NCI-H2196 treated with DMSO at 0.1 percent for 48 hours (cell line): ENCODE data around the gene IQCE.
"Not testable (repeated sequence)": the region's sequence is repeated elsewhere in the genome, so short reads cannot be mapped to it uniquely, and the experiment has no call there.

Experiments
- DNase-seq: peaks from one replicate; lab custom pipeline; 2025; ENCODE audit not compliant: unreplicated experiment; lab: John Stamatoyannopoulos, UW

IQCE gene

GRCh38 chr7:2575733-2576340 lies 17.1 kb downstream of the IQCE start:
- no peak for DNase-seq

DNA sequence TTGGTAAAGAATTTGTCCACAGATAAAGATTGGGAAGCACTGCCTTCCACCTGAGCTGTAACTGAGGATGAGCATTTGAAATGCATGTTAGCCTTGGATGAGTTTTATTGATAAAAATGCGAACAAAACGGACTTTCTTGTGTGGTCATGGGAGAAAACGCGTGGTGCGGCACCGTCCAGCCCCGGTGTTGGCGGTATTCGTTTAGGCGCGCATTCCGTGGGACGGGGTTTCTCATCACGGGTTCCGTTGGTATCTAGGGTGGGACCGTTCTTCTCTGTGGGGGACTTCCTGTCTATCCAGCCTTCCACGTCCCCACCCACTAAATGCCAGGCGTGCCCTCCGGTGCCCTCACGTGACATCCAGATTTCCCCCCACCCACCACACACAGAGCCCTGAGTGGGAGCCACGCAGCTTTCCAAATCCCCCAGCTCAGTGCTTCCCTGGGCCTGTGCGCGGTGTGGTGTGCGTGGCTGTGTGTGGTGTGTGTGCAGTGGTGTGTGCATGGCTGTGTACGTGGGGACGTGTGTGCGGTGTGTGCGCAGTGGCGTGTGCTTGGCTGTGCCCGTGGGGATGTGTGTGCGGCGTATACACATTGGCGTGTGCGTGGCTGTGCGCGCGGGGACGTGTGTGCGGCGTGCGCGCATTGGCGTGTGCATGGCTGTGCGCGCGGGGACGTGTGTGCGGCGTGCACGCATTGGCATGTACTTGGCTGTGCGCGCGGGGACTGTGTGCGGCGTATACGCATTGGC lies 18.1 kb downstream of the IQCE start:
- no peak for DNase-seq

DNA sequence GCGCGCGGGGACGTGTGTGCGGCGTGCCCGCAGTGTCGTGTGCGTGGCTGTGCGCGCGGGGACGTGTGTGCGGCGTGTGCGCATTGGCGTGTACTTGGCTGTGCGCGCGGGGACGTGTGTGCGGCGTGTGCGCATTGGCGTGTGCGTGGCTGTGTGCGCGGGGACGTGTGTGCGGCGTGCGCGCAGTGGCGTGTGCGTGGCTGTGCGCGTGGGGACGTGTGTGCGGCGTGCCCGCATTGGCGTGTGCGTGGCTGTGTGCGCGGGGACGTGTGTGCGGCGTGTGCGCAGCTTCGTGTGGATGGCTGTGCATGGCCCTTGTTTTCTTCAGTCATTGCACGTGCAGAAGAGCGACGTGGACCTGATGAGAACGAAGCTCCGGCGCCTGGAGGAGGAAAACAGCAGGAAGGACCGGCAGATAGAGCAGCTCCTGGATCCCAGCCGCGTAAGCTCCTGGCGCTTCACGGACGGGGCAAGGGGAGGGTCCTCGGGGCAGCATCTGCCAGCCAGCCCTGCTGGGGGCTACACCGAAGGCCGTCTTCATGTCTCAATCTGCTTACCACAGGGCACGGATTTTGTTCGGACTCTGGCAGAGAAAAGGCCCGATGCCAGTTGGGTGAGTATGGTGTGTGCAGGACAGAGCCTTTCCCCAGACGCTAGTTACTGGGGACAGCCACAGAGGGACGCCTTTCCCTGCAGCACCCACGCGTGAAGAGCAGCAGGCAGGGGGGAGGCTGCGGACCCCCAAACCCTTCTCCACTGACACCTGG lies 19.3 kb downstream of the IQCE start:
- no peak for DNase-seq

DNA sequence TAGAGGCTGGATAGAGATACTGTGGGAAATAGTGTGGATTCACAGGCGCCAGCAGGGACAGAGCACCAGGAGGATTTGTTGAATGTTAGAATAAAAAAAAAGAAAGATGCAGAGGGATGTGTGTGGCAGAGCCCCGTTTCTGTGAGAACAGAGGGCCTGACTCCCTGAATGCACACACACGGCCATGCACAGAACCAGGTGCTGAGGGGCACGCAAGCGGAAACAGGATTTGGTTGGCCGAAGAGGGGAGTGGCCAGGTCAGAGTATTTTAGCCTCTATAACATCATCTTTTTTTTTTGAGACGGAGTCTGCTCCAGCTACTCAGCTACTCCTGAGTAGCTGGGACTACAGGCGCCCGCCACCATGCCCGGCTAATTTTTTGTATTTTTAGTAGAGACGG lies 21.9 kb downstream of the IQCE start:
- no peak for DNase-seq

DNA sequence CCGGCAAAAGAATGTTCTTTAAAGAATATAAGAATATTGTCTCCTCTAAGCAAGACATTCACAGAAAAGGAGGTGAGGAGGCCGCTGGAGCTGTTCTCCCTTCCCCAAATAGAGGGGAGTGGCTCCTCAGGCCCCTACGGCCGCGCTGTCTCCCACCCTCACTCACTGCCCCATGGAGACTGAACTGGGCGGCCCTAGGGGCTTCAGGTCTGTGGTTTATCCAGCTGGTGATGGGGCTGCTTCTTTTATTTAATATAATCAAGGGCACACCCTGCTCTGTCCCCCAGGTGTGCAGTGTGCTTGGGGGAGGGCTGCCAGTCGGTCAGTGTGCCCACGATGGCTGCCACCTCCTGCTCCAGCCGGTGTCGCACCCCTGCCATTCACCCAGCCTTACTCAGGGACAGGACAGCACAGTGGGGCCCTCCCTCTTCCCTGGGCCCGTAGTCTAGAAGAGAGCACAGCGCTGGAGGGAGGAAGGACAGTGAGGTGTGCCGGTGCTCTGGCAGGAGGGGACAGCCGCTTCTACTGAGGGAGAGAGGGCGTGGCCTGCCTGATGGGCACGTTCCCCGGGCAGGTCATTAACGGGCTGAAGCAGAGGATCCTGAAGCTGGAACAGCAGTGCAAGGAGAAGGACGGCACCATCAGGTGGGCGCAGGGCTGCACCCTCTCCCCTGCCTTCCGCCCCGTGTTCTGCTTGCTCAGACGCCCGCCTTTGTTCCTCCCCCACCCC lies 23.4 kb downstream of the IQCE start:
- no peak for DNase-seq

DNA sequence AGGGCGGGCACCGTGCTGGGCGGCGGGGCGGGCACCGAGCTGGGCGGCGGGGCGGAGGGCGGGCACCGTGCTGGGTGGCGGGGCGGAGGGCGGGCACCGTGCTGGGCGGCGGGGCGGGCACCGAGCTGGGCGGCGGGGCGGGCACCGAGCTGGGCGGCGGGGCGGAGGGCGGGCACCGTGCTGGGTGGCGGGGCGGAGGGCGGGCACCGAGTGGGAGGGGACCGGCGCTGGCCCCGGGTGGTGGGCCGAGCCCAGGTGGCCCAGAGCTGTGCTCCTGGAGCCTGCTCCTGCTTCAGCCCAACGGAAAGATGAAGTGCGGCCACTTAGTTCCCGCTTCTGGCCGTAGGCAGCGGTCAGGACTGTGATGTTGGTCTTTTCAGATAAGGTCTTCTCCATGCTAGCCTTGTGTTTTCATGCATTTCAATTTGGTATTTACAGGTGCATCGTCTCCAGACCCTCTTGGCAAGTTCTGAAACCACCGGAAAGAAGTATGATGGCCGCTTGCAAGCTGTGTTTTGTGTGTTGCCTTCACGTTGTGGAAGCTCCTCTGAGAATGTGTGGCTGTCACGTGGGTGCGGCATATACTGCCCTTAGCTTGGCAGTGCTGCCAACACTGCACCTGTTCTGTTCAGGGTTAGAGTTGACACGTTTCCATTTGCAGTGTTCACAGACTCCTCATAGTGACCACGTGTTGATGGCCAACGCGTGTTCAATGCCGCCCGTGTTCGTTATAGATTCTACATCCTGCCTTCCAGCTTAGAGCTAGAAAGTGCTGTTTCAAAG lies 25.2 kb downstream of the IQCE start:
- DNase-seq = no peak

GRCh38 chr7:2585446-2585845 lies 26.7 kb downstream of the IQCE start:
- no peak for DNase-seq

DNA sequence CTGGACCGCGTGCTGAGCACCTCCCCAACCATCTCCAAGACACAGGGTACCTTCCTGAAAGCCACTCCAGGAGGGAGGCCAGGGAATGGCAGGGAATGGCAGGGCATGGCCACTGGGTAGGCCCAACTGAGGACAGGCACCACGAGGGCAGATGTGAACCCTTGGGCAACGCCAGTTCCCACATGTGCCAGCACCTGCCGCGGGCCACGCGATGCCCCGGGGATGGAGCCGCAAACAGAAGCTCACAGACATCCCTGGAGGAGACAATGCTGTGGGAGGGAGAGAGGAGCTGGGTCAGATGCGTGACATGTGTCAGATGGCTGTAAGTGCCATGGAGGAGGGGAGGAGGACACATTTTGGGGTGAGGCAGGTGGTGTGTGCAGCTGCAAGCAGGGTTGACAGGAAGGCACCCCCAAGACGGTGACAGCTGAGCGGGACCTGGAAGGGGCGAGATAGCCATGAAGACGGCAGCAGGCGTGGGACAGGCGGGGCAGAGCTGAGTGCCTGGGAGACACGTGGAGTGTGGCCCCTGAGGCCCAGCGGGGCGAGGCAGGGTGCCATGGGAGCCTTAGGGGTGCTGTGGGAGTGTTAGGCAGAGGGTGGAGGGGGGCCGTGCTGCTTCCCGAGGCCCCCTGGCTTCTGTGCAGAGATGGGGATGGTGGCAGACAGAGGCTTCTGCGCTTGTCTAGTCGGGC lies 27.7 kb downstream of the IQCE start:
- DNase-seq = no peak

- DNase-seq = no peak
Measured at GRCh38 chr7:2587134-2587533, 28.4 kb downstream of the IQCE start.

GRCh38 chr7:2587778-2588177 lies 29.0 kb downstream of the IQCE start:
- no peak for DNase-seq

GRCh38 chr7:2589341-2589740 lies 30.6 kb downstream of the IQCE start:
- DNase-seq = no peak

GRCh38 chr7:2589941-2590340 lies 31.2 kb downstream of the IQCE start:
- DNase-seq = not testable (repeated sequence)

DNA sequence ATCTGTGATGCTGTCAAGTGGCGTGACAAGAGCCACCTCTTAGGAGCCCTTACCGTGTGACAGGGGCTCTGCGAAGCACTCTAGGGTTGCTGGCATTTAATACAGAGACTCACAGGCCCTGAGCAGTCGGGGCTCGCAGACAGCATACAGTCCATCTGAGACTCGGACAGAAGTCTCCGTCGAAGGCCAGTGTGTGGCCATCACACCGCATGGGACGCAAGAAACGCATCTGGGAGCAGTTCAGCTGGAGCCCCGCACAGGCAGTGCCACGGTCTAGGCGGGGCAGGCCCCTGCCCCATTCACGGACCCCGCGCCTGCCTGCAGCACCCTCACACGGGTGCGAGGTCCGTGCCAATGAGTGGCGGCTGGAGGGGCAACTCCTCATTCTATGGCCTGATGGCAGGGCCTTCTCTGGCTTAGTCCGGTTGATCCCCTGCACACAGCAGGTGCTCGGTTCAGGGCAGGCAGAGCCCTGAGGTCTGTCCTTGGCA lies 33.6 kb downstream of the IQCE start:
- no peak for DNase-seq

DNA sequence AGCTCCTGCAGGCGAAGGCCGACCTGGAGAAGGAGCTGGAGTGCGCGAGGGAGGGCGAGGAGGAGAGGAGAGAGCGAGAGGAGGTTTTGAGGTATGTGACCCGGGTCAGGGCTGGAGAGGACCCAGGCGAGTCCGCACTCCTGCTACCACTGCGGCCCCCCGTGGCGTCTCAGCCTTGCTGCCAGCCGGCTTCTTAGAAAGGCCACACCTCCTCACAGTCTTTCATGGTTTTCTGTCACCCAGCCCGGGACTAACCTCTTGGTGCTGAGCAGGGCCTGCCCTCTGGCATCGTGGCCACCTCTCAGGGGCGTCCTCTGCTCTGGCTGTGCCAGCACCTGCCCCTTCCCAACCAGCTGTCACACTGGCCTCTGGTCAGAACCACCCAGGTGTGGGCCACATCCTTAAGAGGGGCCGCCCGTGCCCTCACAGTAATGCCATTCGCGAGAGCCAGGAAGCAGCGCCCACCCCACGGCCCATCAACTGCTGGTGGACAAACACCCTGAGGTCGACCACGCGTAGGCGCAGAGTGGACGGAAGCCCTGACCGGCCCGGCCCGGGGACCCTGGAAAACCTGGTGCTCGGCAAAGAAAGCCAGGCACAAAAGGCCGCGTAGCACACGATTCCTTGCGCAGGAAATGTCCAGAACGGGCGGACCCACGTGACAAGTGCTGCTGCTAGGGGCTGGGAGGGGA lies 34.4 kb downstream of the IQCE start:
- DNase-seq = no peak

DNA sequence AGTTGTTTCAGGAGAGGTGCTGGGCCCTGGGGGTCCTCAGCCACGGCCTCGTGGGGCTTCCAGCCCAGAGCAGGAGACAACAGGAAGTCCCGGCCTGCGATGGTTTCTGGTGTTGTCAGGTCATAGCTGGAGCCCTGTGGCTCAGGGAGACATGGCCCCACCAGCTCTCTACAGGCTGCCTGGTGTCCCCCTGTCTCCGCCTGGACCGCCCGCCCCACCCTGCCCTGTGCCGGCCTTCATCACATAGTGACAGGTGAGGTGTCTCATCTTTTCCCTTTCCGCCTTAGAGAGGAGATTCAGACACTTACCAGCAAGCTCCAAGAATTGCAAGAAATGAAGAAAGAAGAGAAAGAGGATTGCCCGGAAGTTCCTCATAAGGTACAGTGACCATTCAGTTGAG lies 35.8 kb downstream of the IQCE start:
- no peak for DNase-seq

DNA sequence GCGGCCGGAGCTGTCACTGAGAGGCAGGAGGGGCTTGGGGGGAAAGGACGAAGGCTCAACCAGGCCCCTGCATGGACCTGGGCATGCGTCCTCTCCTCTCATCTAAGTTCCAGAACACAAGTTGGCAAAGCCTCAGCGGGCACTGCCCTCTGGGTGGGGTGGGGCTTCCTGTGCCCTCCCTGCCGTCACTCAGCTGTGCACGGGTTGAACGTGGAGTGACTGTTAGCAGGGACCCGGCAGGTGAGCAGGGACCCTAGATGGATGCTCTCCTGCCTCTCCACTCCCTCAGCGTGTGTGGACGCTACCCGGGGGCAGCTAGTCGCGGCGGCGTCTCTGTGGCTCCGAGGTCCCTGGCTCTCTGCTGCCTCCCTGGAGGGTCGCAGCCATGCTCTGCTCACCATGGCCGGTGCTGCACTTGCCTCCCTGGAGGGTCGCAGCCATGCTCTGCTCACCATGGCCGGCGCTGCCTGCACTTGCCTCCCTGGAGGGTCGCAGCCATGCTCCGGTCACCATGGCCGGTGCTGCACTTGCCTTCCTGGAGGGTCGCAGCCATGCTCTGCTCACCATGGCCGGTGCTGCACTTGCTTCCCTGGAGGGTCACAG lies 36.6 kb downstream of the IQCE start:
- no peak for DNase-seq

DNA sequence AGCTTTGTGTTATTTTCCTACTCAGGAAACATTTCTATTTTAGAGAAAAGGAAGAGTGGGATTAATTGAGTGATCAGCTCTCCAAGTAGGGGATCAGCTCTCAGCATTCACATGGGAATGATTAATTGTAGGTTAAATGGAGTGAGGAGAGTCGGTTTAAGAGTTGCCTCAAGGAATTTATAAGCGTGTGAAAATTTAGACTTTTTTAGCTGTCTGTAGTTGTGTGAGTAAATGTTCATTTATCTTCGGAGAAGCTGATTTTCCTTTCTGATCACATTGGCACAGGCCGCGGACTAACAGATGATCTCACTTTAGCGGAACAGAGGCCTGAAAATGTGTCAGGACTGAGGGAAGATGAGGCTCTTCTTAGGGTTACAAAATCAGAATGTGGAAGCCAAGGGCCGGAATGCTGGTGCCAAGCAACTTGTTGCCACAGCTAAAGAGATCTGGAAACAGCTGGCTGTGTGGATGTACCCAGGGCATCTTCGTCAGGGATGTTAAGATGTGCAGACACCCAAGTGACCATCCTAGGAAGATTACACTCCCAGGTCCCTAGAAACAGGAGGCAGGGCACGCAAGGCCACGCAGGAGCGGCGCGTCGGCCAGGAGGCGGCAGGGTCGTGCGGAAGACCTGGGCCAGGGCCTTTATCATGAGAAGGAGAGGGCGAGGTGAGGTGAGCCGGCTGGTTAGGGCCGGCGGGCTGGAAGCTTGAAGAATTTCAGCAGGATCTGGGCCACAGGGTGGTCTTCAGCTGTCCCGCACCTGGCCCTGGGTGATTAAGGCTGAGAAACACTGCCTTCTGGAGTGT lies 37.9 kb downstream of the IQCE start:
- no peak for DNase-seq

- DNase-seq = no peak
Measured at GRCh38 chr7:2597273-2597640, 38.5 kb downstream of the IQCE start.
